HG03354 (cell line): ENCODE results near the gene TGFBRAP1.

ENCODE experiments used
- ATAC-seq: cut with Tn5 transposase; IDR thresholded peaks from one replicate; pipeline ENCODE4 v1.9.1; 2021; ENCODE audit warnings: mild to moderate bottlenecking; ENCODE audit not compliant: unreplicated experiment, poor library complexity, severe bottlenecking

The TGFBRAP1 gene

GRCh38 chr2:105329561-105330495 is at the start of gene TGFBRAP1:
TSS of gene TGFBRAP1 (minus strand) at chr2:105329735. CDS start at chr2:105308301, 21,434 bp downstream.
- ATAC-seq: peak; percentile 78

- no peak for ATAC-seq
Measured at GRCh38 chr2:105378921-105379383, 49.4 kb upstream of the TGFBRAP1 start.

GRCh38 chr2:105378276-105378840 is 48.8 kb upstream of the TGFBRAP1 start:
- no peak for ATAC-seq

GRCh38 chr2:105377871-105378270 is 48.3 kb upstream of the TGFBRAP1 start:
- ATAC-seq: no peak

GRCh38 chr2:105376789-105377240 is 47.3 kb upstream of the TGFBRAP1 start:
- no peak for ATAC-seq

GRCh38 chr2:105376010-105376409 is 46.5 kb upstream of the TGFBRAP1 start:
- ATAC-seq: no peak

- no peak for ATAC-seq
Measured at GRCh38 chr2:105375001-105375561, 45.5 kb upstream of the TGFBRAP1 start.

GRCh38 chr2:105373895-105374401 is 44.4 kb upstream of the TGFBRAP1 start:
- peak; percentile 64 for ATAC-seq

GRCh38 chr2:105373344-105373781 is 43.8 kb upstream of the TGFBRAP1 start:
- ATAC-seq: no peak

- ATAC-seq: no peak
Measured at GRCh38 chr2:105371810-105372209, 42.3 kb upstream of the TGFBRAP1 start.

- no peak for ATAC-seq
Measured at GRCh38 chr2:105371156-105371555, 41.6 kb upstream of the TGFBRAP1 start.

GRCh38 chr2:105369777-105370690 is 40.5 kb upstream of the TGFBRAP1 start:
- ATAC-seq: peak; percentile 97

GRCh38 chr2:105368759-105369408 is 39.3 kb upstream of the TGFBRAP1 start:
- no peak for ATAC-seq

- no peak for ATAC-seq
Measured at GRCh38 chr2:105365206-105365605, 35.7 kb upstream of the TGFBRAP1 start.

GRCh38 chr2:105364436-105365139 is 35.1 kb upstream of the TGFBRAP1 start:
- no peak for ATAC-seq

- ATAC-seq: no peak
Measured at GRCh38 chr2:105362862-105363591, 33.5 kb upstream of the TGFBRAP1 start.

GRCh38 chr2:105361102-105361889 is 31.8 kb upstream of the TGFBRAP1 start:
- no peak for ATAC-seq
